Loucy (cell line): ENCODE data around the gene HOXA1.

Experiments
- H2AFZ ChIP-seq: fragments of 200-600 bp; sonication (generic); 2 replicates; pipeline ENCODE4 v1.6.0; 2016; ENCODE audit warnings: antibody characterized with exemption, mild to moderate bottlenecking, low read length, moderate library complexity
- H3F3A ChIP-seq: fragments of 200-600 bp; 2 replicates; pipeline ENCODE4 v1.6.0; 2016; ENCODE audit warnings: antibody characterized with exemption, low read depth, mild to moderate bottlenecking
- H3K27me3 ChIP-seq: fragments of 200-600 bp; sonication (generic); 2 replicates; pipeline ENCODE4 v1.6.1; 2014; ENCODE audit warnings: low read length, mild to moderate bottlenecking; ENCODE audit not compliant: insufficient read depth, poor library complexity, severe bottlenecking
- H3K36me3 ChIP-seq: fragments of 200-600 bp; sonication (generic); 2 replicates; pipeline ENCODE4 v1.6.1; 2016; ENCODE audit warnings: low read length; ENCODE audit not compliant: insufficient read depth
- H3K4me1 ChIP-seq: fragments of 200-600 bp; sonication (generic); 2 replicates; pipeline ENCODE4 v1.5.1; 2014; ENCODE audit warnings: low read length, mild to moderate bottlenecking; ENCODE audit not compliant: insufficient read depth, poor library complexity, severe bottlenecking
- H3K4me2 ChIP-seq: fragments of 200-600 bp; sonication (generic); 2 replicates; pipeline ENCODE4 v1.6.0; 2014; ENCODE audit warnings: antibody characterized with exemption, low read length, low read depth, mild to moderate bottlenecking; ENCODE audit not compliant: poor library complexity, severe bottlenecking
- H3K4me3 ChIP-seq: fragments of 200-600 bp; sonication (generic); 2 replicates; pipeline ENCODE4 v1.5.1; 2014; ENCODE audit warnings: low read length, mild to moderate bottlenecking, mixed read lengths; ENCODE audit not compliant: poor library complexity, severe bottlenecking
- H3K79me2 ChIP-seq: fragments of 200-600 bp; sonication (generic); 2 replicates; pipeline ENCODE4 v1.6.1; 2014; ENCODE audit warnings: low read length; ENCODE audit not compliant: insufficient read depth
- H3K9ac ChIP-seq: fragments of 200-600 bp; sonication (generic); 2 replicates; pipeline ENCODE4 v1.6.0; 2014; ENCODE audit warnings: mild to moderate bottlenecking, low read depth, low read length, moderate library complexity; ENCODE audit not compliant: poor library complexity, severe bottlenecking
- H3K9me2 ChIP-seq: fragments of 200-600 bp; sonication (generic); replicated peaks from 2 replicates; pipeline ENCODE4 v1.6.1; 2016; ENCODE audit warnings: low read depth, low read length, mixed read lengths
- H3K9me3 ChIP-seq: fragments of 200-600 bp; sonication (generic); 2 replicates; pipeline ENCODE4 v1.6.1; 2014; ENCODE audit warnings: mild to moderate bottlenecking, antibody characterized with exemption, low read length, low read depth; ENCODE audit not compliant: insufficient read depth
- H4K20me1 ChIP-seq: fragments of 200-600 bp; sonication (generic); 2 replicates; pipeline ENCODE4 v1.6.0; 2014; ENCODE audit warnings: antibody characterized with exemption, low read length, mild to moderate bottlenecking; ENCODE audit not compliant: insufficient read depth, poor library complexity, severe bottlenecking
- EZH2phosphoT487 ChIP-seq: fragments of 200-600 bp; IDR thresholded peaks from 2 replicates; pipeline ENCODE4 v1.6.1; 2018; ENCODE audit warnings: antibody characterized with exemption, mild to moderate bottlenecking, moderate library complexity, borderline replicate concordance
- TF ChIP-seq, protein P1 (sequence below): fragments of 200-600 bp; sonication (generic); conservative IDR thresholded peaks from 2 replicates; pipeline ENCODE4 v1.5.1; 2014; ENCODE audit warnings: mild to moderate bottlenecking, antibody characterized with exemption, low read length

HOXA1 gene

DNA sequence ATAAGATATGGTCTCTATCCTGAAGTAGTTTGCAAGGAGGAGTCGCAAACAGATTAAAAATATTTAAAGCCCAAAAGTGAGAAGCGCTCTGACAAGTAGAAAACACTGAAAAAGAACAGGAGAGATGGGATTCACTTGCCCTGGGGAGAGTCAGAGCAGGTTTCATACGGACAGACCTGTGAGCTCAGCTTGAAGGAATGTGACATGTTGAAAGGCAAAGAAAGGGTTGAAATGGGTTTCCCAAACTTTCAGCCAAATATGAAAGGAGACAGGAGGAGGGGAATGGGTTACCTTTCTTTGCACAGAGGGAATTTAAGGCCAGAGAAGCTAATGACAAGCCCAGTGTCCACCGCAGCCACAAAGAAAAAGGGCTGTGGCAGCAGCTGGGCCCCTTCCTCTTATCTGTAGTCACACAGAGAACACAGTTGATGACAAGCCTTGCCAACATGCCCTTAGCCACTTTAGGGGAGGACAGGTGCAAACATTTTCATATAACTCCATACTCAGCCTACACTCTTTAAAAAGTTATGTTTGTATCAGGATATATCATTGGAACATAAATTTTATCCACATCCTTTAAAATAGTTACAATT, 14.9 kb downstream of the HOXA1 start:
- Histone ChIP-seq H3K27me3 (no peaks in the 10 kb centered on the region), H3F3A (no peaks in the 10 kb centered on the region), H3K9ac (no peak overlapping the region), H3K9me2 (no peaks in the 10 kb centered on the region), H3K79me2 (no peaks in the 10 kb centered on the region), H3K36me3 (no peaks in the 10 kb centered on the region), H3K9me3 (no peaks in the 10 kb centered on the region), H3K4me3 (no peak overlapping the region), H4K20me1 (no peaks in the 10 kb centered on the region), H3K4me2 (no peak overlapping the region), H3K4me1 (peaks cover 4% of the 10 kb centered on the region), H2AFZ (no peak overlapping the region)
- TF ChIP-seq, protein P1, sequence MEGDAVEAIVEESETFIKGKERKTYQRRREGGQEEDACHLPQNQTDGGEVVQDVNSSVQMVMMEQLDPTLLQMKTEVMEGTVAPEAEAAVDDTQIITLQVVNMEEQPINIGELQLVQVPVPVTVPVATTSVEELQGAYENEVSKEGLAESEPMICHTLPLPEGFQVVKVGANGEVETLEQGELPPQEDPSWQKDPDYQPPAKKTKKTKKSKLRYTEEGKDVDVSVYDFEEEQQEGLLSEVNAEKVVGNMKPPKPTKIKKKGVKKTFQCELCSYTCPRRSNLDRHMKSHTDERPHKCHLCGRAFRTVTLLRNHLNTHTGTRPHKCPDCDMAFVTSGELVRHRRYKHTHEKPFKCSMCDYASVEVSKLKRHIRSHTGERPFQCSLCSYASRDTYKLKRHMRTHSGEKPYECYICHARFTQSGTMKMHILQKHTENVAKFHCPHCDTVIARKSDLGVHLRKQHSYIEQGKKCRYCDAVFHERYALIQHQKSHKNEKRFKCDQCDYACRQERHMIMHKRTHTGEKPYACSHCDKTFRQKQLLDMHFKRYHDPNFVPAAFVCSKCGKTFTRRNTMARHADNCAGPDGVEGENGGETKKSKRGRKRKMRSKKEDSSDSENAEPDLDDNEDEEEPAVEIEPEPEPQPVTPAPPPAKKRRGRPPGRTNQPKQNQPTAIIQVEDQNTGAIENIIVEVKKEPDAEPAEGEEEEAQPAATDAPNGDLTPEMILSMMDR, result no peak
- no peak for TF ChIP-seq EZH2phosphoT487

DNA sequence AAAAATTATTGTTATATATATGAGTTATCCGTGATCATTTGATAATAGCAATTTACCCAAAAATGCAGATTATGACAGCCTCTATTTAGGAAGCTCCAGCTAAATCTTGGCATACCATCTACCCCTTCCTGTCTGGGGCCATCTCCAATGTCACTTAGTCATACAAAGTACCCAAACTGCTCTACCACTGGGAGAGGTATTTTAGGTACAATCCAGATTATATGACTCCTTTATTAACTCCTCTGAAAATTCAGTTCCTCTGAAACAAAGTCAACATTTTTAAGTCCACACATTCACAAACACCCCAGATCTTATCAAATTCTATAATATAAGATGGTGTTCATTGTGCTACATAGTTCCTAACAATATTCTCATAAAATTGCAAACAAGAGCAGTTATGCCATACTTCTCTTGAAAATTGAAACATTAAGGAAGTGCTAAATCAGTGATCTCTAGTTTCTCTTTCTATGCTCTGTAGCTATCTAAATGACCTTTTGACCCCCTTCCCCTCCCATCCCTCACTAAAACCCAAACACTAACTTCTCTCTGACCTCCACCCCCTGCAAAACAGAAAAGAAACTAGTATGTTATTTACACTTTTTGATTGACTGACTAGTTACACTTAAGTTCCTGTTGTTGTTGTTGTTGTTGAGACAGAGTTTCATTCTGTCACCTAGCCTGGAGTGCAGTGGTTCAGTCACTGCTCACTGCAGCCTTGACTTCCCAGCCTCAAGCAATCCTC, 16.4 kb downstream of the HOXA1 start:
- TF ChIP-seq, protein P1, result no peak
- H3K9me2 ChIP-seq, result no peaks in the 10 kb centered on the region
- H3K4me3 ChIP-seq, result no peak overlapping the region
- no peaks in the 10 kb centered on the region for H3F3A ChIP-seq
- no peaks in the 10 kb centered on the region for H4K20me1 ChIP-seq
- H3K79me2 ChIP-seq, result no peaks in the 10 kb centered on the region
- no peaks in the 10 kb centered on the region for H3K36me3 ChIP-seq
- peak overlapping the region; percentile 71; the same call in 1 of the 2 replicates for H2AFZ ChIP-seq
- H3K4me1 ChIP-seq, result peaks cover 4% of the 10 kb centered on the region
- no peaks in the 10 kb centered on the region for H3K9me3 ChIP-seq
- H3K9ac ChIP-seq, result no peak overlapping the region
- no peaks in the 10 kb centered on the region for H3K27me3 ChIP-seq
- peak overlapping the region; percentile 17 for H3K4me2 ChIP-seq

DNA sequence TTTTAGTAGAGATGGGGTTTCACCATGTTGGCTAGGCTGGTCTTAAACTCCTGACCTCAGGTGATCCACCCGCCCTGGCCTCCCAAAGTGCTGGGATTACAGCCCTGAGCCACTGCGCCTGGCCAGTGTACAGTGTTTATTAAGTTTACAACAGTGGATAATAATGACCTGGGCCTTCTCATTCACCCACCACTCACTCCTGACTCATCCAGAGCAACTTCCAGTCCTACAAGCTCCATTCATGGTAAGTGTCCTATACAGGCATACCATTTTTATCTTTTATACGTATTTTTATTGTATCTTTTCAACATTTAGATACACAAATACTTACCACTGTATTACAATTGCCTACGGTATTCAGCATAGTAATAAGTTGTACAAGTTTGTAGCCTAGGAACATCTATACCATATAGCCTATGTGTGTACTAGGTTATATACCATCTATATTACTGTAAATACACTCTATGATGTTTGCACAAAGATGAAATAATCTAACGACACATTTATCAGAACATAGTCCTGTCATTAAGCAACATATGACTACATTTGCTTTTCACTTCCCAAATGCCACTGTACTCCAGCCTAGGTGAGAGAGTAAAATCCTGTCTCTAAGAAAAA, 17.1 kb downstream of the HOXA1 start:
- Histone ChIP-seq H3K4me1 (peaks cover 4% of the 10 kb centered on the region), H3K79me2 (no peaks in the 10 kb centered on the region), H3K9ac (no peak overlapping the region), H2AFZ (no peak overlapping the region), H3K36me3 (no peaks in the 10 kb centered on the region), H3F3A (no peaks in the 10 kb centered on the region), H3K9me3 (no peaks in the 10 kb centered on the region), H3K9me2 (no peaks in the 10 kb centered on the region), H3K4me2 (no peak overlapping the region), H4K20me1 (no peaks in the 10 kb centered on the region), H3K4me3 (no peak overlapping the region), H3K27me3 (no peaks in the 10 kb centered on the region)
- TF ChIP-seq, protein P1, result no peak
- TF ChIP-seq EZH2phosphoT487, result no peak
